Subcutaneous abdominal adipose tissue (tissue), 5 donors: Measurements from ENCODE around the gene CD72.
"Not testable (repeated sequence)": the region's sequence is repeated elsewhere in the genome, so short reads cannot be mapped to it uniquely, and the experiment has no call there.

ENCODE experiments used
- H3K27ac ChIP-seq: one replicate; pipeline ENCODE4 v1.7.0; 2013; ENCODE audit warnings: low read depth, mild to moderate bottlenecking, inconsistent platforms, low read length, moderate library complexity
- H3K27me3 ChIP-seq, 5 donors: one replicate each; pipeline ENCODE4 v1.7.0; 2013; ENCODE audit warnings: low read length in 5 of 5, inconsistent platforms in 1 of 5; ENCODE audit not compliant: control insufficient read depth in 5 of 5, insufficient read depth in 4 of 5
- H3K36me3 ChIP-seq, 5 donors: one replicate each; pipeline ENCODE4 v1.7.0; 2013; ENCODE audit warnings: low read length in 5 of 5; ENCODE audit not compliant: control insufficient read depth in 5 of 5, insufficient read depth in 5 of 5
- H3K4me1 ChIP-seq, 5 donors: one replicate each; pipeline ENCODE4 v1.7.0; 2013; ENCODE audit warnings: low read length in 5 of 5, mild to moderate bottlenecking in 3 of 5, moderate library complexity in 1 of 5; ENCODE audit not compliant: control insufficient read depth in 5 of 5, insufficient read depth in 5 of 5
- H3K4me3 ChIP-seq, 5 donors: one replicate each; pipeline ENCODE4 v1.7.0; 2013; ENCODE audit warnings: low read length in 5 of 5, low read depth in 1 of 5
- H3K9ac ChIP-seq, 5 donors: one replicate each; pipeline ENCODE4 v1.7.0; 2013; ENCODE audit warnings: low read length in 5 of 5, mild to moderate bottlenecking in 4 of 5, moderate library complexity in 3 of 5
- H3K9me3 ChIP-seq, 5 donors: one replicate each; pipeline ENCODE4 v1.7.0; 2013; ENCODE audit warnings: low read length in 5 of 5; ENCODE audit not compliant: control insufficient read depth in 5 of 5
- donor health status: healthy.
- donor health status: healthy.
- donor health status: healthy.
- donor health status: healthy.
- donor health status: healthy.

CD72 gene

GRCh38 chr9:35639225-35639624 is 21.0 kb upstream of the CD72 start:
- H3K9ac ChIP-seq, H3K4me3 ChIP-seq, H3K36me3 ChIP-seq, H3K27me3 ChIP-seq, H3K9me3 ChIP-seq, H3K27ac ChIP-seq: not testable (repeated sequence)
- peaks cover 2 to 36% (median 30%) of the 10 kb centered on the region in 5 donors for H3K4me1 ChIP-seq

GRCh38 chr9:35638751-35639150 is 20.5 kb upstream of the CD72 start:
- peaks cover 2 to 33% (median 27%) of the 10 kb centered on the region in 5 donors for H3K4me1 ChIP-seq
- not testable (repeated sequence) for H3K4me3 ChIP-seq, H3K27me3 ChIP-seq, H3K27ac ChIP-seq, H3K9me3 ChIP-seq, H3K9ac ChIP-seq, H3K36me3 ChIP-seq

GRCh38 chr9:35637427-35637955 is 19.3 kb upstream of the CD72 start:
- H3K36me3 ChIP-seq, H3K27ac ChIP-seq, H3K9me3 ChIP-seq, H3K4me3 ChIP-seq, H3K27me3 ChIP-seq, H3K9ac ChIP-seq: not testable (repeated sequence)
- H3K4me1 ChIP-seq, result peaks cover 2 to 26% (median 21%) of the 10 kb centered on the region in 5 donors

DNA sequence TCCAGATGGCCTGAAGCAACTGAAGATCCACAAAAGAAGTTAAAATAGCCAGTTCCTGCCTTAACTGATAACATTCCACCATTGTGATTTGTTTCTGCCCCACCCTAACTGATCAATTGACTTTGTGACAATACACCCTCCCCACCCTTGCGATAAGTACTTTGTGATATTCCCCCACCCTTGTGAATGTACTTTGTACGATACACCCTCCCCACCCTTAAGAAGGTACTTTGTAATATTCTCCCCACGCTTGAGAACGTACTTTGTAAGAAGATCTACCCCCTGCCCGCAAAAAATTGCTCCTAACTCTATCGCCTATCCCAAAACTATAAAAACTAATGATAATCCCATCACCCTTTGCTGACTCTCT is 18.6 kb upstream of the CD72 start:
- H3K27me3 ChIP-seq, H3K36me3 ChIP-seq, H3K9me3 ChIP-seq, H3K27ac ChIP-seq, H3K9ac ChIP-seq, H3K4me3 ChIP-seq: not testable (repeated sequence)
- H3K4me1 ChIP-seq, result peaks cover 2 to 26% (median 19%) of the 10 kb centered on the region in 5 donors

GRCh38 chr9:35636135-35636876 is 18.1 kb upstream of the CD72 start:
- Histone ChIP-seq H3K9me3 (no peaks in the 10 kb centered on the region), H3K27me3 (no peaks in the 10 kb centered on the region), H3K36me3 (no peaks in the 10 kb centered on the region), H3K4me1 (peaks cover 2 to 26% (median 19%) of the 10 kb centered on the region in 5 donors), H3K9ac (no peak overlapping the region), H3K27ac (peak overlapping the region; percentile 54), H3K4me3 (no peak overlapping the region)

DNA sequence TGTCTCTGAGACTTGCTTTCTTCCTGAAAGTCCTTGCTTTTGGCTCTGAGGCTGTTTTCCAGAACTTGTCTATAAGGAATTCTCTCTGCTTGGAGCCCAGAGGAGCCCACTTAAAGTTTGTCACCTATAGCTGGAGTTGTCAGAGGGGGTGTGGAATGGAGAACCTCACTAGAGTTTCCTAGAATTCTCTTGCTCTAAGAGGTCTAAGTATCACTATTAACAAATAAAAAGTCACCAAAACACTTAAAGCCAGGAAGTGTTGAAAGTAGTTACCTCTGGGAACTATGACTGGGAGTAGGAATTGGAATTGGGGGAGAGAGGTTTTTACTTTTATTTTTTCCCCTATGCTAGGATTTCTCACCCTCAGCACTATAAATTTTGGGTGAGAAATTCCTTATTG is 17.5 kb upstream of the CD72 start:
- Histone ChIP-seq H3K27me3 (no peaks in the 10 kb centered on the region), H3K27ac (peak overlapping the region; percentile 54), H3K9me3 (no peaks in the 10 kb centered on the region), H3K4me1 (peaks cover 2 to 26% (median 19%) of the 10 kb centered on the region in 5 donors), H3K9ac (peak overlapping the region in 2 of 5 donors; percentile 51 to 59), H3K36me3 (no peaks in the 10 kb centered on the region), H3K4me3 (no peak overlapping the region)

GRCh38 chr9:35629597-35629996 is 11.4 kb upstream of the CD72 start:
- H3K27me3 ChIP-seq, result no peaks in the 10 kb centered on the region
- H3K36me3 ChIP-seq, result no peaks in the 10 kb centered on the region
- H3K9ac ChIP-seq, result no peak overlapping the region
- no peaks in the 10 kb centered on the region for H3K9me3 ChIP-seq
- H3K4me1 ChIP-seq, result no peaks in the 10 kb centered on the region
- H3K4me3 ChIP-seq, result no peak overlapping the region
- H3K27ac ChIP-seq, result no peak overlapping the region

GRCh38 chr9:35628389-35628991 is 10.3 kb upstream of the CD72 start:
- Histone ChIP-seq H3K27ac (no peak overlapping the region), H3K4me1 (no peaks in the 10 kb centered on the region), H3K9ac (peak overlapping the region in 1 of 5 donors; percentile 3), H3K4me3 (no peak overlapping the region), H3K36me3 (no peaks in the 10 kb centered on the region), H3K27me3 (no peaks in the 10 kb centered on the region), H3K9me3 (no peaks in the 10 kb centered on the region)

GRCh38 chr9:35627575-35627974 is 9.4 kb upstream of the CD72 start:
- Histone ChIP-seq H3K9ac (no peak overlapping the region), H3K36me3 (no peaks in the 10 kb centered on the region), H3K27ac (no peak overlapping the region), H3K9me3 (no peaks in the 10 kb centered on the region), H3K4me1 (no peaks in the 10 kb centered on the region), H3K27me3 (no peaks in the 10 kb centered on the region), H3K4me3 (no peak overlapping the region)

DNA sequence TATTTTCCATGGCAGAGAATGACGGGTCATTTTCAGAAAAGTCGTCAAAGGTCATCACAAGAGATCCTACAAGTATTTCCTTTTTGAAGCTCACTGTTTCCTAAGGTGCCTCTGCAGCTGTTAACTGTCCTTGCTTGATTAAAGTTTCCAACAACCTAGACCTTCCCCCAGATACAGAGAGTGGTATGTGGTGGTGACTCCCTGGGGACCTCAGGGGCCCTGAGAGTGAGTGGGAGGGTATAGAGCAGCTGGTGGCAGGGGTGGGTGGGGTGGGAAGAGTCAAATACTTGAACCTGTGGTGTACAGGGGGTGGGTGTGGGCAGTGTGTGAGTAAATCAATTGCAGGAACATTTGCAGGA is 1.6 kb upstream of the CD72 start:
- no peaks in the 10 kb centered on the region for H3K36me3 ChIP-seq
- no peak overlapping the region for H3K9ac ChIP-seq
- no peak overlapping the region for H3K27ac ChIP-seq
- H3K4me3 ChIP-seq, result no peak overlapping the region
- H3K4me1 ChIP-seq, result peaks cover 0 to 32% (median 18%) of the 10 kb centered on the region in 5 donors
- peaks cover 0 to 2% (median 0%) of the 10 kb centered on the region in 5 donors for H3K27me3 ChIP-seq
- no peaks in the 10 kb centered on the region for H3K9me3 ChIP-seq
